ENCODE results near the gene LY6G6D.

LY6G6D gene

DNA sequence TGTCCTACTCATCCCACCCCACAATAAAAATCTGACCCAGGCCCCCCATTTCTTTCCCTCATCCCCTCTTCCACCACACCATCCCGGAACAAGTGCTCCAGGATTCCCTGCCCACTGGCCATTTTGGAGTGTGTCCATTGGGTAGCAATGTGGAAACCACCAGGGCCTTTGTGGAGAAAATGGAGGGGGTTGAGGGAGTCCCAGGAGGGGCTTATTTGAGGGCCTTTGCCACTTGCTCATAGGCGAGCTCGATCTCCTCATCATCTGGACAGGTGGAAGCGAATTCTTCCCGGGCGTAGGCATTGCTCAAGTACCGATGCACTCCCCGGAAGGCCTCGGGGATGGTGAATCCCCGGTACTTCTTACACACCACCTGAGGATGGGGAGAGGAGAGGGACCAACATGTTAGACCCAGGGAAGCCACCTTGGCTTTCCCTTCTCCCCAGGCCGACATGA is 15.5 kb downstream of the LY6G6D start:
- Mint-ChIP-seq H3K4me3 (peak overlapping the region; percentile 80), H3K27ac (peak overlapping the region; percentile 84), H3K9me3 (no peaks in the 10 kb centered on the region), H3K27me3 (no peaks in the 10 kb centered on the region), H3K4me1 (ENCODE audit: low read depth) (peaks cover 70% of the 10 kb centered on the region), H3K36me3 (ENCODE audit: low read depth) (peaks cover 74% of the 10 kb centered on the region)
- no peak for DNase-seq

DNA sequence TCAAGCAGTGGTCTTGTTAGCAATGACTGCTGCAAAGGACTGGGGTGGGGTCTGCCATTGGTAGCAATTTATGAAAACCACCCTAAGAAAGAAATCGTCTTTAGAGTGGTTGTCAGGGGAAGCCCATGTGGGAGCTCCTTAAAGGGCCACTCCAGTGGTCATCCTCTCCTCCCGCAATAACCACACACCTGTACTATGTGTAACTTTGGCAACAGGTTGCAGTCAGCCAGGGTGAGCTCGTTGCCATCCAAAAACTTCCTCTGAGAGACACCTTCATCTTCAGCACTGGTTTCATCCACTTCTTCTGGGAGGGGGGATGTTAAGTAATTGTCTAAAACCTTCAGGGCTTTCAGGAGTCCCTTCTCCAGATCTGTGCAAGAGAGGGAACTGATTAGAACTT is 16.9 kb downstream of the LY6G6D start:
- Mint-ChIP-seq H3K4me1 (ENCODE audit: low read depth) (peaks cover 63% of the 10 kb centered on the region), H3K36me3 (ENCODE audit: low read depth) (peaks cover 81% of the 10 kb centered on the region), H3K27ac (peak overlapping the region; percentile 44), H3K9me3 (no peaks in the 10 kb centered on the region), H3K27me3 (no peaks in the 10 kb centered on the region), H3K4me3 (no peak overlapping the region)
- DNase-seq, result no peak

DNA sequence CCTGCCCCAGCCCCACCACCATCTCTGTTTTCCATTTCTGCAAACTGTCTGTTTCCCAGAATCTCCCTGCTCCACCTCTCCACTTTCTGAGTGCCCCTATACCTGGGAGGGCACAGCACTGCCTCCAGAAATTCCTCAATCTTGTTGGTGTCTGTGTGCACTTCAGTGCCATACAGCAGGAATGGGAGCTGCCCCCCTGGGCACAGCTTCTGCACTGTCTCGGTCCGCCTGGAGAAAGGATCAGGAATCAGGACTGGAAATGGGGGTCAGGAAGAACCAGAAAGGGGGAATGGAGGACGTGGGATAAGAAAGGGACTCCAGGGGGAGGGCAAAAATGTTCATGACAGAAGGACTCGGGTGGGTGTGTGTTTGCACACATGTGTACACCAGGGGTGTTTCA is 18.6 kb downstream of the LY6G6D start:
- H3K9me3 Mint-ChIP-seq, result no peaks in the 10 kb centered on the region
- no peaks in the 10 kb centered on the region for H3K27me3 Mint-ChIP-seq
- H3K4me1 Mint-ChIP-seq (ENCODE audit: low read depth), result peaks cover 65% of the 10 kb centered on the region
- peak overlapping the region; percentile 96 for H3K27ac Mint-ChIP-seq
- peaks cover 72% of the 10 kb centered on the region for H3K36me3 Mint-ChIP-seq (ENCODE audit: low read depth)
- H3K4me3 Mint-ChIP-seq, result peak overlapping the region; percentile 98
- no peak for DNase-seq

DNA sequence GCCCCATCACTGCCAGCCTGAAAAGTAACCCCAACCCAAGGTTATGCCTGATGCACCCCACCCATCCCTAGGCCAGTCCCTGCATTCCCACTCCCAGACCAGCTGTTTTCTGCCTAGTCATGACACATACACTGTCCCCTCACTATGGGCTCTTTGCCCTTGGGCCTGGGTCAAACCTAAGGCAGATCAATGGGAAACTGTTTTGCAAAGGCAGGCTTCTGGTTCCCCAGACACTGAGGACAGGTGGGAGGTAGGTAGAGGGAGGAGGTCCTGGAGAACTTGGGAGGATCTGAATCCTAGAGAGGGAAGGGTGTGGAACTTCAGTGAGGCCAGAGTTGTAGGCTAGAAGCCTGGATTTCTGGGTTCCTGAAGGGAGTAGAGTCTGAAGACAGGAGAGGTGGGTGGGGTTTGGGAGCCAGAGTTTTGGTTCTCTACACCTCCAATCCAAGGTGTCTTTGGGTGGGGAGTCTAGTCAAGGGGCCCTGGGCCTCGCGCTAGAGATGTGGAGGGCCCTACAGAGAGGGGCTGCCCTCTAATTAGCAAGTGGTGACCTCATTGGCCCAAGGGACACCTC is 19.2 kb downstream of the LY6G6D start:
- H3K27me3 Mint-ChIP-seq, result no peaks in the 10 kb centered on the region
- H3K4me3 Mint-ChIP-seq, result peak overlapping the region; percentile 98
- H3K36me3 Mint-ChIP-seq (ENCODE audit: low read depth), result peaks cover 68% of the 10 kb centered on the region
- H3K4me1 Mint-ChIP-seq (ENCODE audit: low read depth), result peaks cover 65% of the 10 kb centered on the region
- no peak for DNase-seq
- H3K9me3 Mint-ChIP-seq, result no peaks in the 10 kb centered on the region
- H3K27ac Mint-ChIP-seq, result peak overlapping the region; percentile 96

DNA sequence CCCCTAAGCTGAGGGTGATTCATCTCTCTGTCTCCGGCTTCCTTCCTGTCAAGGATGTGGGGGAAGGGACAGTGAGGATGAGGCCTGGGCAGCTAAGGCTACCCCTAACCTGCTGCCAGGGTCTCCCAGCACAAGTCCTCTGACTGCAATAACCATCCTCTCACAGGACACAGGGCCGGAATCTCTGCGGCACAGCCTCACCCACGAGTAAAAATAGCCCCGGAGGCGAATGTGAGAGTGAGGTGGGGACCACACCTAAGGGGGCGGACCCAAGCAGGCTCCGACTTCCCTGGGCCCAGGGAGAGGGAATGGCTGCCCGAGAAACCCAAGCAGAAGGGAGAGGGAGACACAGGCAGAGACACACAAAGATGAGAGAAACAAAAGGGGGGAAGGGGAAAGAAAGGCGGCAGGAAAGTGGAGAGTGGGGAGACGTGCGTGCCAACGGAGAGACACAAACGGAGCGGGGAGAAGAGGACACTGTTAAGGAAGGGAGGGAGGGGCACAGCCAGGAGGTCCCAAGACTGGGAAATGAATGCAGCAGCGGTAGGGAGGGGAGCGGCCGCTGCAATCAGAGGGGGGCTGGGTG is 19.8 kb downstream of the LY6G6D start:
- Mint-ChIP-seq H3K9me3 (no peaks in the 10 kb centered on the region), H3K36me3 (ENCODE audit: low read depth) (peaks cover 66% of the 10 kb centered on the region)

DNA sequence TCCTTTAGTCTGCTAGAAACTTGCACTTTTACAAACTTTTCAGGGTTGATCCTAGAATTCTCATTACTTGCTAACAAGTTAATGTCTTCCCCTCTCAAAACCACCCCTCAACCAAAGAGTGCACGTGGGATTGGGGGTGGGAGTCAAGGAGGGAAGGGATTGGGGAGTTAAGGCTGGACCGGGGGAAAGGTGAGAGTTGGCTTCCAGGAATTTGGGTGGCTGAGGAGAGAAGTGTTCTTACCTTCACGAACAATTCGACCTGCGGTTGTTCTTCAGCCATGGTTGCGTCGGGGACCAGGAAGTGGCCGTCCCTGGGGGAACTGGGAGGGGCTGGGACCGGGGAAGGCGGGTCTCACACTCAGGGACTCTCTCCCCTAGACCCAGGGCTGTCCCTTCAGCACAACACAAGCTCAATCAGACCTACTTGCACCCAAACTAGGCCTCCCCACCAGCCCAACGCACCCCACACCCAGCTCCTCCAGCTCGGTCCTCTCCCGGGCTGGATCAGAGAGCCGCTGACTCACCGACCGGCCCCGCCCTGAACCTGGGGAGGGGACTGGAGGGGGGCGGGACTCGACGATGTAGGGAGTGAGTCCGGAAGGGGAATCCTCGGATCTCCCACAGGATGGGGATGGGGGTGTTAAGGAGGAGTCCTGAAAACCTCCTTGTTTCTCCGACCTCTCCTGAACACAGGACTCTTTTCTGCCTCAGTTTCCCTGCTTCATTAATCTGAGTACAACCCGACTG is 21.0 kb downstream of the LY6G6D start, which contains the start of gene CLIC1:
Gene CLIC1 (minus strand): TSS at position 510 of the 747 bp plus-strand sequence. CDS start 230 bp downstream, at position 280.
- peak within 1 kb of the TSS; percentile 98 for H3K4me3 Mint-ChIP-seq
- H3K36me3 Mint-ChIP-seq (ENCODE audit: low read depth), result peaks cover 66% of the 10 kb centered on the region
- peak; percentile 87 for DNase-seq
- no peaks in the 10 kb centered on the region for H3K9me3 Mint-ChIP-seq
- H3K4me1 Mint-ChIP-seq (ENCODE audit: low read depth), result peaks cover 64% of the 10 kb centered on the region
- peak within 1 kb of the TSS; percentile 96 for H3K27ac Mint-ChIP-seq
- no peaks in the 10 kb centered on the region for H3K27me3 Mint-ChIP-seq

More for the DNA sequence above, 19.8 kb downstream of the LY6G6D start:
- H3K27me3 Mint-ChIP-seq, result no peaks in the 10 kb centered on the region
- DNase-seq, result peak; percentile 70
- peak overlapping the region; percentile 96 for H3K27ac Mint-ChIP-seq
- peak overlapping the region; percentile 98 for H3K4me3 Mint-ChIP-seq
- H3K4me1 Mint-ChIP-seq (ENCODE audit: low read depth), result peaks cover 67% of the 10 kb centered on the region

DNA sequence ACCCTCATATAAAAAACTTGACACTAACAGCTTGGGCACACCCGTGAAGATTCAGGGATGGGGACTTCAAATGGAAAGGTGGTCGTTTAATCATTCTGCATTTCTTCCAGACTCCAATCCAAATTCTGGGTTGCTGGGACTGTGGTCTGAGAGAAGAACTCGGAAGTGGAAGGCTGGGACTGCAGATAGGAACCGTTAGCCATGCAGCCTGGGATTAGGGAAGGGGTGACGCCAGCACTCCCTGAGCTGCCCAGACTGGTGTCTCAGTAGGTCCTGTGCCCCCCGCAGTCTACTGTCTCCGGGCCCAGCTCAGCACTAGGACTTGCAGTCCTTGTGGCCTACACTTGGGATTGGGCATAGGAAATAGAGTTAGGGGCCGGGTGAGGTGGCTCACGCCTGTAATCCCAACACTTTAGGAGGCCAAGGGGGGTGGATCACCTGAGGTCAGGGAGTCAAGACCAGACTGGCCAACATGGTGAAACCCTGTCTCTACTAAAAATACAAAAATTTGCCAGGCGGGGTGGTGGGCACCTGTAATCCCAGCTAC is 21.7 kb downstream of the LY6G6D start:
- H3K27me3 Mint-ChIP-seq, result no peaks in the 10 kb centered on the region
- H3K4me1 Mint-ChIP-seq (ENCODE audit: low read depth), result peaks cover 71% of the 10 kb centered on the region
- H3K9me3 Mint-ChIP-seq, result no peaks in the 10 kb centered on the region
- peak overlapping the region; percentile 98 for H3K4me3 Mint-ChIP-seq
- peaks cover 66% of the 10 kb centered on the region for H3K36me3 Mint-ChIP-seq (ENCODE audit: low read depth)
- no peak for DNase-seq
- peak overlapping the region; percentile 96 for H3K27ac Mint-ChIP-seq

DNA sequence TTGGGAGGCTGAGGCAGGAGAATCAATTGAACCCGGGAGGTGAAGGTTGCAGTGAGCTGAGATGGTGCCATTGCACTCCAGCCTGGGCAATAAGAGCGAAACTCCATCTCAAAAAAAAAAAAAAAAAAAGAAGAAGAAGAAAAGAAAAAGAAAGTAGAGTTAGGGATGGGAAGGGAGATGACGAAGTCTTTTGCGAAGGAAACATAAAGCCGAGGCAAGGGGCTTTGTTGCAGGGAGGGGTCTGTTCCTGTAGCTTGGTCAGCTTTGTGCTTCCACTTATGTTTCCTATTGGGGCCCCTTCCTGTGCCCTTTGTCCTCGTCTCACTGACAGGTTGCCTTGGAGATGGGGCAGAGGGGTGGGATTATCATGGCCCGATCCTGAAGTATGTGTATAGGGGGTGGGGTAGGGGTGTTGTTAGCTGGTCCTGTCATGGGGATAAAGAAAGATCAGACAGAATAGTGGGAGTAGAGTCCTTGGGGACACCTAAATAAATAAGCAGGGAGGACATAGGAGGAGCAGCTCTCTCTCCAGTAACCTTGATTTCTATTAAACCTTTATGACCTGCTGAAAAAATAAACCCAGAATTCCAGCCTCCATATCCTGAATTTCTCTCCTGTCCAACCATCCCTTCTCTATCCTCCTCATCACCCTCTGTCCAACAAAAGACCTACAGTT is 22.3 kb downstream of the LY6G6D start:
- Mint-ChIP-seq H3K27ac (peak overlapping the region; percentile 96), H3K27me3 (no peaks in the 10 kb centered on the region), H3K36me3 (ENCODE audit: low read depth) (peaks cover 66% of the 10 kb centered on the region), H3K4me3 (peak overlapping the region; percentile 98), H3K9me3 (no peaks in the 10 kb centered on the region), H3K4me1 (ENCODE audit: low read depth) (peaks cover 67% of the 10 kb centered on the region)
- no peak for DNase-seq

DNA sequence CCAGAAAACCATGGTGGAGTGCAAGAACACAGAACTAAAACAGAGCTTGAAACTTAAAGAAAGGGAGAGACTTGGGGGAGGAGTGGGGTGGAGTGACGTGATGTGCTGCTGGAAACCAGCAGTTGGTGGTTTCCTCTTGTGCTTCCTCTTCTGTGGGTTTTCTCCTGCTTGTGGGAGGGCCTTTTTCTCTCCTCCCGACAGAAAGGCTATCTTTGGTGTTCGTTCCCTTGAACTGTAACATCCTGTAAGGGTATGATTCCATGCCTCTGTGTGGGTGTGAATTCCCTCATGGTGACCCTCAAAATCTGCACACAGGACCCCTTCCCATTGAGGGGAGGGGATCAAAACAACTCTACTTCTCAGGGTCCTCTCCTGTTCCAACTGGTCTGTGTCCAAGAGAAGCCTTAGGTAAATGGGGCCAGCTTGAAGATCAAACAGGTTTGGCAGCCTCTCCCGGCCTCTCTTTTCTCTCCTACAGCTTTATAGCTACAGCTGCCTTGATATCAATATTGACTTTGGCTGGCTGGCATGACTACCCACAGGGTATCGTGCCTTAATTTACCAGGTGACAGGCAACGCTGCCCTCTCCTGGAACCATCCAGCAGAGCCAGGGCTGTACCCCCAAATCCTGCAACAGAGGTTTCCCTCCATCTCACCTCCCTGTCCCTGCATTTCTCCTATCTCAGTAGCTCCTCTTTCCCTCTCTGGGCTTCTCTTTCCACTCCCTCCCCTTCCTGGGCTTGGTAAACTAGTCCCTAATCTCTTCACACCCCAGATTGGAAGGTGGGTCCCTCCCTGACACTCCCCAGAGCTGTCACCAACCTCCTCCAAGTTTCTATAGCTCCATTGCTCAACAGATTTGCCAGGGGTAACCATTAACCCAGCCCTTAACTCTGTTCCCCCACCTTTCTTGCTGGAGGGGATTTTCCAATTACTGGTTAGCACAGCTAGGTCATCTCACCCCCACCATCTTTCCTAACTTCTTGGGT is 23.1 kb downstream of the LY6G6D start:
- Mint-ChIP-seq H3K27ac (peak overlapping the region; percentile 96), H3K4me1 (ENCODE audit: low read depth) (peaks cover 65% of the 10 kb centered on the region), H3K9me3 (no peaks in the 10 kb centered on the region), H3K4me3 (peak overlapping the region; percentile 98), H3K36me3 (ENCODE audit: low read depth) (peaks cover 66% of the 10 kb centered on the region), H3K27me3 (no peaks in the 10 kb centered on the region)
- DNase-seq, result peak; percentile 54

DNA sequence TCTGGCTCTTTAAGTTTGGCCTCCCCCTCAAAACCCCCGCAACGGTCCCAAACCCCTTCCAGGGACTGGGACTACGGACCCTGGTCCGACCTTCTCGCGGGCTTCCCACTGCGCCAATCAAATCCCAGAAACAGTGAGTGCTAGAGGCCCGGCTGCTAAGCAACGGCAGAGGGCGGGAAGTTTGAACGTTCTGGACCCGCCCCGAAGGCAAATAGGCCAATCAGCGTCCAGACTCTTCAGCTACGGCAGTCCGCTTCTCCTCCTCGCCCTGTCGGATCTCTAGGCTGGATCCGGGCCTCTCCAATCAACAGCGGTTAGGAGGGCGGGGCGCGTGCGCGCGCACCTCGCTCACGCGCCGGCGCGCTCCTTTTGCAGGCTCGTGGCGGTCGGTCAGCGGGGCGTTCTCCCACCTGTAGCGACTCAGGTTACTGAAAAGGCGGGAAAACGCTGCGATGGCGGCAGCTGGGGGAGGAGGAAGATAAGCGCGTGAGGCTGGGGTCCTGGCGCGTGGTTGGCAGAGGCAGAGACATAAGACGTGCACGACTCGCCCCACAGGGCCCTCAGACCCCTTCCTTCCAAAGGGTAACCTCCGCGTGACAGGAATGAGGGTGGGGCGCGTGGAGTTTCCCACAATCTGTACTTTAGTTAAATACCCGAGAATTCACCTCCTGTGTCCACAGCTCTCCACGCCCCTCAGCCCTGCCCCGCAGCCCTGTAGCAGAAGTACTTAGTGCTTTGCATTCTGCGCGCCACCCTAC is 24.7 kb downstream of the LY6G6D start, which contains the start of gene MSH5:
Gene MSH5 (plus strand): TSS at position 367 of the 758 bp plus-strand sequence. CDS start 462 bp downstream, outside the sequence.
- peak within 1 kb of the TSS; percentile 98 for H3K4me3 Mint-ChIP-seq
- H3K9me3 Mint-ChIP-seq, result no peaks in the 10 kb centered on the region
- H3K36me3 Mint-ChIP-seq (ENCODE audit: low read depth), result peaks cover 64% of the 10 kb centered on the region
- H3K27me3 Mint-ChIP-seq, result no peaks in the 10 kb centered on the region
- peaks cover 52% of the 10 kb centered on the region for H3K4me1 Mint-ChIP-seq (ENCODE audit: low read depth)
- peak within 1 kb of the TSS; percentile 96 for H3K27ac Mint-ChIP-seq
- peak; percentile 96 for DNase-seq

DNA sequence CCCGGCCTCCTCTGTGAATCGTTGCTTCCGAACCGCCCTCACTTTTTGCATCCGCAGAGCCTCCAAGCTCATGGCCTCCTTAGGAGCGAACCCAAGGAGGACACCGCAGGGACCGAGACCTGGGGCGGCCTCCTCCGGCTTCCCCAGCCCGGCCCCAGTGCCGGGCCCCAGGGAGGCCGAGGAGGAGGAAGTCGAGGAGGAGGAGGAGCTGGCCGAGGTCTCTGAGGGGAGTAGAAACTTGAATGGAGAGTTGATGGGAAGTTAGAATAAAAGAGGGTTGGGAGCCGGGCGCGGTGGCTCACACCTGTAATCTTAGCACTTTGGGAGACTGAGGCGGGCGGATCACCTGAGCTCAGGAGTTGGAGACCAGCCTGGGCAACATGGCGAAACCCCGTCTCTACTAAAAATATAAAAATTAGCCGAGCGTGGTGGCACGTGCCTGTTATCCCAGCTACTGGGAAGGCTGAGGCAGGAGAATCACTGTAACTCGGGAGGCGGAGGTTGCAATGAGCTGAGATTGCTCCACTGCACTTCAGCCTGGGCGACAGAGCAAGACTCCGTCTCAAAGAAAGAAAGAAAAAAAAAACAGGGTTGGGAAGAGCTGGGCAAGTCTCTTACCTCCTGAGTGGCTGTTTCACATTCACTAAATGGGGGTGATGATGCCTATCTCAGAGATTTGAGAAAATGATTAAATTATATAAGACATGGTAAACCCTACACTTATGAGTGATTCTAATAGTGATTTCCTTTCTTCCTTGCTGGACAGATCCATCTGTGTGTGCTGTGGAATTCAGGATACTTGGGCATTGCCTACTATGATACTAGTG is 25.5 kb downstream of the LY6G6D start:
- peaks cover 63% of the 10 kb centered on the region for H3K36me3 Mint-ChIP-seq (ENCODE audit: low read depth)
- DNase-seq, result no peak
- peak overlapping the region; percentile 95 for H3K4me3 Mint-ChIP-seq
- H3K4me1 Mint-ChIP-seq (ENCODE audit: low read depth), result peaks cover 52% of the 10 kb centered on the region
- no peaks in the 10 kb centered on the region for H3K27me3 Mint-ChIP-seq
- no peaks in the 10 kb centered on the region for H3K9me3 Mint-ChIP-seq
- H3K27ac Mint-ChIP-seq, result peak overlapping the region; percentile 96

DNA sequence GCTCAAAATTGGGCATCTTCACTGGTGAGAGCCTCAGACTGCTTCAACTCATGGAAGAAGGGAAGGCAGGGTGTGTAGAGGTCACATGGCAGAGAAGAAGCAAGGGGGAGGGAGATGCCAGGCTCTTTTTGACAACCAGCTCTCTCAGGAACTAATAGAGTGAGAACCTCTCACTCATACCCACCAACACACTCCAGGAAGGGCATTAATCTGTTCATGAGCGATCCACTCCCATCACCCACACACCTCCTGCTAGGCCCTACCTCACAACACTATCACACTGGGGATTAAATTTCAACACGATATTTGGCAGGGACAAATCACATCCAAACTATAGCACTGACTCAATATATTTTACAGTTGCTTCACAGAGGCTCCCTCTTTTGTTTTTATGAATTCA is 26.7 kb downstream of the LY6G6D start:
- Mint-ChIP-seq H3K4me3 (peak overlapping the region; percentile 95), H3K36me3 (ENCODE audit: low read depth) (peaks cover 65% of the 10 kb centered on the region)

More for the DNA sequence above, 26.7 kb downstream of the LY6G6D start:
- no peak for DNase-seq
- peaks cover 47% of the 10 kb centered on the region for H3K4me1 Mint-ChIP-seq (ENCODE audit: low read depth)
- H3K27ac Mint-ChIP-seq, result peak overlapping the region; percentile 50
- H3K9me3 Mint-ChIP-seq, result no peaks in the 10 kb centered on the region
- H3K27me3 Mint-ChIP-seq, result no peaks in the 10 kb centered on the region
